Stimulated activated CD4-positive, alpha-beta T cell treated with anti-CD3 and anti-CD28 coated beads, Interleukin-2, amount 100 ng/mL, for 24 hours (primary cell): ENCODE results near the gene CD28.
"Not testable (repeated sequence)": the region's sequence is repeated elsewhere in the genome, so short reads cannot be mapped to it uniquely, and the experiment has no call there.

Experiments used
- DNase-seq, 2 donors: peaks; one replicate each; pipeline ENCODE4 v3.0.0-alpha.2; 2020

Gene CD28

DNA sequence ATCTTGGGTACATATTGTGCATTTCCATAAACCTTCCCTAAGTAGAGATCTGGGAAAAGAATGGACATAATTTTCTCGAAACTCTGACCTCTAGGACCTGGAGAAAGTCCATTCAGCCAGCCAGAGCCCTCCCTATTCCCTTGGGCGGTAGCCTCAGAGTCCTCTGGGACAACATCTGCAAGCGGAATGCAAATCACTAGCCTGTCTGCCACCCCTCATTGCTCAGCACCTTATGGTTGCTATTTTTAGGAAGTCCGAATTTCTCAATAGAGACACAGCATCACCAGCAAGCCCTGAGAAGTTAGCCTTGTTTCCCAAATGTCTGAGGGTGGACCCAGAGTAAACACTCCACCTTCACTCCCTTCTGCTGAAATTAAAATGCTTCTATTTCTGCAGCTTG lies 17.6 kb upstream of the CD28 start:
- no peak for DNase-seq

DNA sequence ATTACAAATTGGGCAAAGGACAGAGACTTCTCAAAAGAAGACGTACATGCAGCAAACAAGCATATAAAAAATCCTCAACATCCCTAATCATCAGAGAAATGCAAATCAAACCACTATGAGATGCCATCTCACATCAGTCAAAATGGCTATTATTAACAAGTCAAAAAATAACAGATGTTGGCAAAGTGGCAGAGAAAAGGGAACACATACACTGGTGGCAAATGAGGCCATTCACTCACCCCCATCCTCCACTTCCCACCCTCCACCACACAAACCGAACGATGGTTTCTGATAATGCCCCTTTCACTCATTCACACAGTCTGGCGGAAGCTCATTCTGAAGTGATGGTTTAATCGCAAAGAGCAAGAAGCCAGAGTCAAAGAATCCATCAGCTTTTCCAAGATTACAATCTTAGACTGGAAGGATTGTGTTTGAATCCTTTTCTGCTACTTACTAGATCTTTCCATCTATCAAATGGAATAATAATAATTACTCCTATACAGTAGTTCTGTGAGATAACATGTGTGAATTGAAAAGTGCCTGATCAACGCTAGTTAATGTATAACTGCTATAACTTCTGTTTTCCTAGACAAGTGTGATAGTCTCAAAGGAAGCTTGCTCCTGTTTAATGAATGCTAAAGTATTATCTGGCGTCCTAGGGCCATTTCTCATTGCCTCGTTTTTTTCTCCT lies 16.9 kb upstream of the CD28 start:
- no peak for DNase-seq

DNA sequence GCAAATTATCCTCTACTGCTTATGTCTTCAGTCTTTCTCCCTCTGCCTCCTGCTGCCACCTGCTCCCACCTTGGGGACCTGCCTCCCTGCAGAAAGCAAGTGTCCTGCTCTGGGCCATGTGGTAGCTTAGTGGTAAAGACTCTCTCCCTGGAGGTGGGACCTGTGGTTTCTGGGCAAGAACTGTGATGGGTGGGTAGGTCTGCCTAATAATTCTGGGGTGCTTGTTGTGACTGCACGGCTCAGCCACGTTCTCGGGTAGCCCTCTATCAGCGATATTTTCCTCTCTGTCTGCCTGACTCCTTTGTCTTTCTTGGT lies 16.4 kb upstream of the CD28 start:
- DNase-seq = no peak

DNA sequence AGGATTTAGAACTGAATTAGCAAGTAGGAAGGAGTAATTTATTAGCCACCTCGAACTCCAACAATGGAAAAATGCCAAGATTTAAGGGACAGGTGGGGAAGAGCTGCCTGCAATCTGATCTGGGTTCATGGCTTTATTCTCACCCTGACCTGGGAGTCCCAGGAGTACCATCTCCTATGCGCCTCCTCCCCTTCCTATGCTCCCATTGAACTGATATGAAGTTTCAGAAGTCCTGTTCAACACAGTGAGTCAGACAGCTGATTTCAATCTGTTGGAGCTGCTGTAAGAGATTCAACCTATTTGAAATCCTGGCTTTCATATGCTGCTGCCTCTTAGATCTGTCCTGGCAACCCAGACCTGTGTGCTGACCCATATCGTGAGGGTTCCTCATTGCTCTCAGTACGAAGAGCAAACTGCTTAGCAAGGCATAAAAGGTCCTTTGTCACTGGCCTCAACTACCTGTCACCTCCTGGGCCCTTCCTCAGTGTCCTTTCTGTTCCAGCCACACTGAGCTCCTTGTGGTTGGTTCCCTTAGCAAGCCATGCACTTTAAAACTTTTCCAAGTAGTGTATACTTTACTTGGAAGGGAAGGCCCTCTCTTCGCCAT lies 15.9 kb upstream of the CD28 start:
- DNase-seq = no peak

DNA sequence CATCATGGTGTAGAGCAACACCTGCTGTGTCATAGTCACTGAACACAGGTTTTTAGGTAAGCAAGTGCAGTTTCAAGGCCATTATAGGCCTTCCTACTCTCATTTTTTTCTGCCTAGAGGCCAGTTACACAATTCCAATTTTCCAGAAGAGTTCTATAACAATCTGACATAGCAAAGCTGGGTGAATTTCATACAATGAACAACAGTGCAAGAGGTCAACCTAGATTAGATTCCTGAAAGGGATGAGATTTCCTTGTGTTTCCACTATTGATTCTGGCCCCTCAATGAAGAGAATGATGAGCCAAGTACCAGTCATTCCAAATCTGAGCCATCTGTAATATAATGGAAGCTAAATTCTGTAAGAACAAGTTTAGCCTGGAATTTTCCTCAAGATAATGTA lies 15.3 kb upstream of the CD28 start:
- no peak for DNase-seq

DNA sequence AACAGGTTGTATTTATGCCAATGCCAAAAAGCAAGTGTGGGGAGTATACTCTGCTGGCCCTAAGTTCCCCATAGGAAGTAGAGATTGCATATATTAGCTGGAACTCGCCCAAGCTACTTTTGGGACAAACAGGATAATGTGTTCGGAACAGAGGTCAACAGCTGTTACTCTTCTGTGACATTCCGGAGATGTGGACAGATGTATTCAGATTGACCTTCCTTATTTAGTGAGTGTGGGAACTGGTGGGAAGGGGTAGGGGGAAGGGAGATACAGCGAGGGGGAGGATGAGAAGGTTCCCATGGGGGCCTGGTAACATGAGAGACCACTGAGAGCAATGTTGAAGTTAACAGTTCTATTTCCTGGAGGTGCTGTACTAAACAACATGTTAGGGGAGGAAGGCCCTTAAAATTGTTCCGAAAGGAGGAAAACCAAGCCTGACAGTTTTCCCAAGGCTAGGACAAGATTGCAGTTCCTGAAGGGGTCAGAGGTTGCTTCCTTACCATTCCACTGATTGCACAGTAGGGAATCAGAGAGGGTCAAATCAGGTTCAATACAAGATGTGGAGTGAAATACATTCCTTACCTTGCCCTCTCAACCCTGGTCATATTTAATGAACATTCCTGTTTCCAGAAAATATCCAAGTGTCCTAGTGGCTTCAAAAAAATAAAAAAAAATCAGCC lies 14.3 kb upstream of the CD28 start:
- DNase-seq = no peak

DNA sequence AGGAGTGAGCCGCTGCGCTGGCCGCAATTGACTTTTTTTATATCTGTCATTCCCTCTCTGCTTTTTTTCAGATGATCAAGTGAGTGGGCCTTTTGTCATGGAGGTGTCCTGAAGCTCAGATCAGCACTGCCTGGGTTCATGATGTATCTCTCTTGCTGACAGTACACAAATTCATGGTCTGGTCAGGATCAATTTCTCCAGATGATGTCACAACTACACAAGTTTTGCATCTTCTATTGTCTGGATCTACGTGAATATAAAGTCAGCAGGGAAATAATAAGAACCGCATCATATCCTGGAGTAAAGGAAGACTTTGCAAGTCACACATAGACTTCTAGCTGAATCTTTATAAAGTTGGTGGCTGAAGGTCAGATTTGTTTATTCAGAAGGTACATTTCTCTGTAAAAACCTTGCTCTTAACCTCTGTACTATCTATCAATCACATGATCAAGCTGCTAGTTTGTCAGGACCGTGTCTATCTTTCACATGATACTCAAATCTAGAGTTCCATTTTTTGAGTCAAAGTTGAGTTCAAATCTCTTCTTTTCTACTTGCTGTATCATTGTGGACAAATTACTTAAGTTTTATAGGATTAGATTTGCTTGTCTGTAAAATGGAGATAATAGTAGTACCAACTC lies 13.1 kb upstream of the CD28 start:
- DNase-seq = no peak

DNA sequence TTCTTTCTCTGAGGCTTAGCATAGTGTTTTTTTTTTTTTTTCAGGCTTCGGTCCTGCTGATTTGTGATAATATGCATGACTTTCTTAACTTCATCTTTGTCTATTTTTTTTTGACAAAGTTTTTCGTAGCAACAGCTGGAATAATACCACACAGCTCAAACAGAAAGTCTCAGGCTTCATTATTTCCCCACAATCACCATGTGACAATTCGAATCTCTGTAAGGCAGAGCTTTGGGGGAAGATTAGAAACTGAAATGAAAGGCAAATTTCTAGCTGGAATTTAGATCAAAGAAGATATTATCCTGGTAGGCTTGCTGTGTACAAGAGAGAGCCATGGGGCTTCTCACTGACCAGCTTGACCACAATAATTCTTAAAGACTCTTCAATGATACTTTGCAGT lies 12.2 kb upstream of the CD28 start:
- DNase-seq = no peak

DNA sequence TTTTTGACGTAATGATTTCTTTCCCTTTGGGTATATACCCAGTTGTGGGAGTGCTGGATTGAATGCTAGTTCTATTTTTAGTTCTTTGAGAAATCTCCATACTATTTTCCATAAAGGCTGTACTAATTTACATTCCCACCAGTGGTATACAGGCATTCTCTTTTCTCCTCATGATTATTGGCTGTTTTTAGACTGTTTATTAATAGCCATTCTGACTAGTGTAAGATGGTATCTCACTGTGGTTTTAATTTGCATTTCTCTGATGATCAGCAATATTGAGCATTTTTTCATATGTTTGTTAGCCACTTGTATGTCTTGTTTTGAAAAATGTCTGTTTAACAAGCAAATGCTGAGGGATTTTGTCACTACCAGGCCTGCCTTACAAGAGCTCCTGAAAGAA lies 9.2 kb upstream of the CD28 start:
- no peak for DNase-seq

DNA sequence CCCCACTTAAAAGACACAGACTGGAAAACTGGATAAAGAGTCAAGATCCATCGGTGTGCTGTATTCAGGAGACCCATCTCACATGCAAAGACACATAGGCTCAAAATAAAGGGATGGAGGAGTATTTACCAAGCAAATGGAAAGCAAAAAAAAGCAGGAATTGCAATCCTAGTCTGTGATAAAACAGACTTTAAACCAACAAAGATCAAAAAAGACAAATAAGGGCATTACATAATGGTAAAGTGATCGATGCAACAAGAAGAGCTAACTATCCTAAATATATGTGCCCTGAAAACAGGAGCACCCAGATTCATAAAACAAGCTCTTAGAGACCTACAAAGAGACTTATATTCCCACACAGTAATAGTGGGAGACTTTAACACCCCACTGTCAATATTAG lies 8.7 kb upstream of the CD28 start:
- DNase-seq = not testable (repeated sequence)

DNA sequence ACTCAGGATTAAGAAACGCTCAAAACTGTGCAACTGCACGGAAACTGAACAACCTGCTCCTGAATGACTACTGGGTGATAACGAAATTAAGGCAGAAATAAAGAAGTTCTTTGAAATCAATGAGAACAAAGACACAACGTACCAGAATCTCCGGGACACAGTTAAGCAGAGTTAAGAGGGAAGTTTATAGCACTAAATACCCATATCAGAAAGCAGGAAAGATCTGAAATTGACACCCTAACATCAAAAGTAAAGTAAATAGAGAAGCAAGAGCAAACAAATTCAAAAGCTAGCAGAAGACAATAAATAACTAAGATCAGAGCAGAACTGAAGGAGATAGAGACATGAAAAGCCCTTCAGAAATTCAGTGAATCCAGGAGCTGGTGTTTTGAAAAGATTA lies 8.0 kb upstream of the CD28 start:
- not testable (repeated sequence) for DNase-seq

DNA sequence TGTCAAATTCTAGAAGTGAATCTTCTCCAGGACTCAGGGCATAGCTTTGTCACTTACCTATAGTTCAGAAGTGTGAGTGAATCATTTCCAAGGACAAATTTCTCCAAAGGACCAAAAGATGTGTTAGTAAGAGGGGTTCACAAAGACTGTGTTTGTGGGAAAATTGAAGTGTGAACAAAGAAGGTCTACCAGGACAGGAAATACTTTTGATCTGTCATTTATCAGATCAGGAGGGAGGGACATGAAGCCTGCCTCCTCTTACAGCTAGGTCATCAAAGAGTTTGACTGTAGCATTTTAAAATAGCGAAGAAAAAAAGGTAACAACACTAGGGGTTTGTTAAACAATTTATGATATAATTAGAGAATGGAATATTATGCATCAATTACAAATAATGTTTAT lies 2.0 kb upstream of the CD28 start:
- no peak for DNase-seq

DNA sequence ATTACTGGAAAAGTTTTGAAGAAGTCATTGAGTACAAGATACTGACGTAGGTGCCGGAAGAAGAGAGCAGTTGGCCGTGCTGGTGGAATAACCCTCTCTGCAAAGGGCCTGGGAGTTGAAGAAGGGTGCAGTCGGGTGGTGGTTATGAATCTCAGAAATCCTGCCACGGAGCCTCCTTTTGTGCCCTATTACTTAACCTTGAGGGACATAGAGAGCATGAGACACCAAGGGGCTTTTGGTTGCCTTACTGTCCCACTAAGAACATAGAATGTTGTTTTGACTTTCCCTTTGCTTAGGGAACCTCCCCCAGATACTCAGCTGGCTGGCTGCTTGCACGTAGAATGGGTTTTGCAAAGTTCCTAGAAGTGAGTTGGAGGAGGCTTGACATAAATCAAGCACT lies 1.3 kb upstream of the CD28 start:
- DNase-seq = peak; percentile 41 to 54

DNA sequence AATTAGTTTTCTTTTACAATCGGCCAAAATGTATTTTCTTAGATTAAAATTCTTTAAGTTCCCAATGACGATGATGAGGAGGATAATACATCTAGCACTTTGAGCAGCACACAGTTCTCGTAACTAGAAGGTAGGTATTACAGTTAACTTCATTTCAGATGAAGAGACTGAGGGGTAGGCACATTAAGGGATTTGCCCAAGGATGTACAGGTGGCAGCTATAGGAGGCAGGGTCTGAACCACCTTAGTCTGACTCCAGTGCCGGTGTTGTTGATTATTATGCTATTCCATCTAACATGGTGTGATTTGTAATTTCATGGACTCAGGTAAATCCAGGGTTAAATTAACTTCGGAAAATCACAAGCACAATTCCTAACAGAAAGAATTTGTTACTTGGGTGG lies 1.1 kb downstream of the CD28 start:
- DNase-seq = no peak

DNA sequence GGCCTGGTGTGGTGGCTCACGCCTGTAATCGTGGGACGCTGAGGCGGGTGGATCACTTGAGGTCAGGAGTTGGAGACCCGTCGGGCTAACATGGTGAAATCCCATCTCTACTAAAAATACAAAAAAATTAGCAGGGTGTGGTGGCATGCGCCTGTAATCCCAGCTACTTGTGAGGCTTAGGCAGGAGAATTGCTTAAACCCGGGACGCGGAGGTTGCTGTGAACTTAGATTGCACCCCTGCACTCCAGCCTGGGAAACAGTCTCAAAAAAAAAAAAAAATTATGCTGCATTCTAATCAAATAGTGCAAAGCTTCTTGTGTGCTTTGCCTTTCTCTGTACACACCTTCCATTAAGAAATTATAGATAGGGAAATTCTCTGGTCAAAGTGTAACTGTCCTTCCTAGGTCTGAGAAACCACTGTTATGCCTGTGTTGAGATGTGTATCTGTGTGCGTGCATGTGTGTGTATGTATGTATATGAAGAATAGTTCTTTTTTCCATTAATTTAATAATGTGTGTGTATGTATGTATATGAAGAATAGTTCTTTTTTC lies 2.5 kb downstream of the CD28 start:
- no peak for DNase-seq

DNA sequence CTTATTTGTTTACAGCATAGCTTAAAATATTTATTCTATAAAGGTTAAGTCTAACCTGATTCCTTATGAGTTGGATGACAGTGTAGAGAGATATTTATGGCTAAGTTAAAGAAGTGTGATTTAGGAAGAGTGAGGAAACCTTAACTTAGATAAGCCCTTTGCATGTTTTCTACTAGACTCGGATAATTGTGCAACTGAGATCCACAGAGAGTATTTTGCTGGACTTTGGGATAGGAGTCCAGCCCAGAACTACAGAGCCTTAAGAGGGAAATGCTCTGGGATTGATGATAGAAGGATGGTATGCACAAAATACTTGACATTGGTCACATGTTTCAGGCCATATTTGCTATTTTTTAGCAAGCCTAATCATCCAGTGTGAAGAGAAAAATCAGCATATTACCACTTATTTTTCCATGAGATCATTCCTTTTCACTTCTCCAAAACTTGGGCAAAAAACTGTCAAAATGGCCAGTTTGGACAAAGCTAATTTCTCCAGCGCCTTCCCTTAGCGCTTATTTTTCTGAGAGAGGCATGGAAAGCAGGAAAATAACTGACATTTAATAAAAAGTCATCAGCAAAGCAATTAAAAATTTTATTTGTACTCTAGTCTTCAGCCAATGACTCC lies 3.1 kb downstream of the CD28 start:
- DNase-seq = no peak

DNA sequence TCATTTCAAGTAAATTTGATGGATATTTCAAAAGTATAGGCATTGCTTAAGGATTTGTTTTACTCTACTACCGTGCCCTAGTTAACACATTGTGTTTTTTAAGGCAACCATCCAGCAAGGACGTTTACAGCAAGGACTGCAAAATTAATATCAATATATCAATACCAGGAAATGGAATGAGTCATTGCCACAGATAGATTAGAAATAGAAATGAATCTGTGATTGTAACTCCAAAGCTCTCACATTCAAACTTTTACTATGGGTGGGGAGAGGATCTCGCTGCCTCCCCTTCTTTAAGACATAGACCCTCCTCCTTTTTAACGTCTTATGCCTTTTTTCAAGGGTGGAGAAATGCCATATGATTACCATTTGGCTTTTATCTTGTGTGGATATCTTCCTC lies 3.8 kb downstream of the CD28 start:
- no peak for DNase-seq

DNA sequence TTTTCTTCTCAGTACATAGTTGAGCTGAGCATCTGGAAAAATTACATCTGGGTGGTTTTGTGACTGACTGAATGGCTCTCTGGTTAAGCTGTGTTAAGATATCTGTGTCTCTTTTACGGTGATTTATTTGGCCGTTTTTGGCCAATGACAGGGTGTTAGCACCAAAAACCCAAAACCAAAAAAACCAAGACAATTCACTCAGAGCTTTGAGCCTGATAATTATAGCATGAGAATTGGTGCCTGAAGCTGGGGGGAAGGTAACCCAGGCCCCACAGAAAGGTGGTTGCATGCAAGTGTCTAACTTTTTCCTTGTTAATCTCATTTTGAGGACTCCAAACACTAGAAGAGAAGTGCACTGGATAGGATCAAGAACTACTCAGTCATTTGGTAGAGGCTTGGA lies 4.5 kb downstream of the CD28 start:
- DNase-seq = no peak

DNA sequence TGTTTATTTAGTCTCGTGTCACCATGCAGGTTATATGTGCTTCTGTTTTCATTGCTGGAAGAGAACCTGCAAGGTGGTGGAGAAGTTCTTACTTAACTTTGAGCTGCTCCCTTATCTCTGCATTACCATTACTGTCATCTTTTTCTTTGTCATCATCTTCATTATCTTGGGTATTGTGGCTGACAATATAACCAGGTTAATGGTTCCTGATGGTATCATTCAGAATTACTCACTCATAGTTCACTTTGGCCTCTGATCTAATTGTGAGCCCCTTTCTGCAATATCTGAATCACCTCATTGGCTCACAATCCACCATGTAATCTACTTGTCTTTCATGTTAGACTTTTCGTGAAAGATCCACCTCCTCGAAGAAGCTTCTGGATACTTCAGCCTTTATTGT lies 5.0 kb downstream of the CD28 start:
- DNase-seq = no peak

DNA sequence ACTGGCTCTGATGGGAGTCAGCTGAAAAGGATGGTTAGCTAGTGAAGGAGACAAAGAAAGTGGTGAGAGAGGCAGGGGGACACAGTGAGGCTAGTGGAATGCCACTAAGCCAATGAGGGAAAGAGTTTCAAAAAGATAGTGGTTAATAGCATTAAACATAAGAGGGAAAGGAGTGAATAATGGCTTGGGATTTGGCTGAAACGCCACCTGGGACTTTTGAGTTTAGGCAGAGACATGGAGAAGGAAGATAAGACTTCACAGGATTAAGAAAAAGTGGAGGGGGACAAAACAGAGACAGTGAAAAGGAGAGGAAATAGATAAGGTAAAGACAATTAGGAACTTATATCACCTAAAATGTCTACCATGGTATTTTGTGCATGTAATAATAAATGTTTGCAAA lies 6.9 kb downstream of the CD28 start:
- no peak for DNase-seq

DNA sequence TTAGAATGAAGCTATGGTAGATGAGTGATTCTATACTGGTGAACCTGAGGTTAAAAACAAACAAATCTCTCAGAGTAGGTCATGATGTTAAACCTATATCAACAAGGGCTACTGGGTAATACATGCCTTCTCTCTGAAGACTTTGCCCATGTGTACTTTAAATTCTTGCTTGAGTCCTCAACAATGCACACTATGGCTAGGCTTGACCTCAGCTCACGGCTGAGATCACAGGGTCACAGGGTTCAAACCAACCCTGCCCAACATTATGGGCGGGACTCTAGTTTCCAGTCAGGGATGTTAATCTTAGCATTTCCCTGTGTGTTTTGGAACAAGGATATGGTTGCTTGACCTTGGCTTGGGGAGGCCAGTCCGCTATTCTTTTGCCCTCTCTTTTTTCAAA lies 7.7 kb downstream of the CD28 start:
- DNase-seq = no peak

DNA sequence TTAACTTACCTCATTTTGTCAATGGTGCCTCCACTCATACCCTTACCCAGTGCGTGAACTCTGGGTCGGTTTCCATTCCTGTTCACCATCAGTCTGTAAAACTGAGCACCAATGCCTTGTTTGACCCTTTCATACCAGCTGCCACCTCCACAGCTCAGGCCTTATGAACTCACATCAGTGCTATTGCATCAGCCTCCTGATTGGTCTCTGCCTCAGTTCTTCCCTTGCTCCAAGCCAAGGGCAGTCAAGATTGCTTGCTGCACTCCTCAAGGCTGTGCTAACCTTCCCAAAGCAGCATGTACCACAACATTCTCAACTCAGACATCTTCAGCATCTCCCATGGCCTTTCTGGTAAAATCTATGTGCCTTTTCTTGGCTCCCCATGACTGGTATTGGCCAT lies 9.3 kb downstream of the CD28 start:
- DNase-seq = no peak

DNA sequence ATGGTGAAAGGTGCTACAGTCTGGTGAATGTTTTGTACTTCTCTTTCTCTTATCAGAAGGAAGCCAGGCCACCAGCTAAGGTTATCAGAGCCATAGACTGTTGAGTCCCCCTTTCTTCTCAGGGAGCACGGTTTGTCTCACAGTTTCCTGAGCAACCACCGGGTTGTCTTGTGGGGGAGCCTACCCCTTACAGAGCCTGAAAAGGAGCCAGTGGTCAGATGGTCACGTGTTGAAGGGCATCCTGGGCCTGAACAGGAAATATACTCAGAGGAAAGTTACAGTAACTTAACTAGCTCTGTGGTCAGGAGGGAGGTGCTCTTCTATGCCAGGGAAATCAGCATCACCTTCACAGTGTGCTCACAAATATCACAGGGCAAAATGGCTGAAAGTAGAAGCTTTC lies 11.6 kb downstream of the CD28 start:
- peak; percentile 54 to 57 for DNase-seq
